GM18511 (cell line): ENCODE measurements around the gene FERMT2.
"Not testable (repeated sequence)": the region's sequence is repeated elsewhere in the genome, so short reads cannot be mapped to it uniquely, and the experiment has no call there.

ENCODE experiments used
- ATAC-seq: cut with Tn5 transposase; IDR thresholded peaks from one replicate; pipeline ENCODE4 v1.9.1; 2021; ENCODE audit warnings: mild to moderate bottlenecking, moderate library complexity; ENCODE audit not compliant: unreplicated experiment

The FERMT2 gene

DNA sequence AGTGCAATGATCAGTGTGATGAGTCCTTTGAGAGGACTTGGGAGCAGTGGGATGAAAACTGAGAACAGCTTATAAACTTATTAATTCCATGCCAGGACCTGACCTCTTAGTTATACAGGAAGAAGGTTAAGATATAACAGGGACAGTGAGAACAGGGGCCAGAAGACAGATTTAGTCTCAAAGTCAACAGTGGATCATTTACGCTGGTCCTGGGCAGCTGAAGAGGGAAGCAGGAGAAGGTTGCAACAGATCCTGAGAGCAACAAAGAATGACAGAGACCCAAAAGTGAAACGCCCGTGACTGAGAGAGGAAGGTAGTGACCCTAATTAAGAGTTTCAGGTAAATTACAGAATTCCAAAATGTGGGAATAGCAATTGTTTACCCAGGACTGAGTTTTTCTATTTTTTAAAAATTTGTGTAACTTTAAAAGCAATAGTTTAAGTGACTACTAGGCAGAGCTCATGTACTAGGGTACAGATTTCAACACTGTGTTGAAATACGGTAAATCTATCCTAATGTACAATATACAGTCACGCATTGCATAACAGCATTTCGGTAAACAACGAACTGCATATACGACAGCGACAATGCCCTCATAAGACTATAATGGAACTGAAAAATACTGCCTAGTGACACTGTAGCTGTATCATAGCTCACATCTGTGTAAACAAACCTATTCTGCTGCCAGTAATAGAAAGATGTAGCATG is 81.8 kb downstream of the FERMT2 start:
- no peak for ATAC-seq

- not testable (repeated sequence) for ATAC-seq
Measured at GRCh38 chr14:52864893-52865292, 86.0 kb downstream of the FERMT2 start.

- ATAC-seq, result no peak
Measured at GRCh38 chr14:52863334-52863700, 87.5 kb downstream of the FERMT2 start.

GRCh38 chr14:52862632-52863333 is 88.1 kb downstream of the FERMT2 start:
- ATAC-seq, result no peak

- no peak for ATAC-seq
Measured at GRCh38 chr14:52861403-52861802, 89.4 kb downstream of the FERMT2 start.

DNA sequence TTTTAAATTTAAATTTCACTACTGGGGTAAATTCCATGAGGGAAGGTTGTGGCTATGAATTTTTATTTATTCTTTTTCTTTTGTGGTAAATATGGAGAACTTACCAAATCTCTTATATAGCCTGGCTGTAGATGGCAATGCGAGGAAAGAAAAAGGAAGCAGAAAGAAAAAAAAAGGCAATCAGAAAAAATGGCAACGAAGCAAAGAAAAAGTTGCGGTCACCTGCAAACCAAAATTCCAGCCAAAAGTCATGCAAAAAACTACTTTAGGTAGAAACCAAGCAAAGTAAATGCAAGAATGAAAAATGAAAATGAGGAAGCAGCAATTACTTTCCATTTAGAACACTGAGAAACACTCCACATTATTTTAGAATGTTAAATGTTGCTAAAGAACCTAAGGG is 89.9 kb downstream of the FERMT2 start:
- ATAC-seq, result no peak

- ATAC-seq, result no peak
Measured at GRCh38 chr14:52860209-52860608, 90.6 kb downstream of the FERMT2 start.

DNA sequence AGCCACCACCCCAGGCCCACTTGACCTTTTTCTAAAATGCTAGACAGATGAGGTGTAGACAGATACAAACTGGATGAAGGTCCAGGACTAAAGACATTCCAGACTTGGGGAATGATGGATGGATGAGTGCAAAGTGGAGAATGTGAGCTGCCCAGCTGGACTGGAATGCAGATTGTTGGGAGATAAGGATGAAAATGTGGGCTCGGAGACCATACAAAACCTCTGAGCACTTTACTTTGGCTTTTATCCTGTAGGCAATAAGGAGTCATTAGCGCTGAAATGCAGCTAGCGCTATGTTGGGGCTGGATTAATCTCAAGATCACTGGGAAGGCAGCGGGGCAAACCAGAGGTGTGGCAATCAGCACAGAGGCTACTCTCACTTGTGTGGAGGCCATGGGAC is 94.7 kb downstream of the FERMT2 start:
- ATAC-seq, result no peak

DNA sequence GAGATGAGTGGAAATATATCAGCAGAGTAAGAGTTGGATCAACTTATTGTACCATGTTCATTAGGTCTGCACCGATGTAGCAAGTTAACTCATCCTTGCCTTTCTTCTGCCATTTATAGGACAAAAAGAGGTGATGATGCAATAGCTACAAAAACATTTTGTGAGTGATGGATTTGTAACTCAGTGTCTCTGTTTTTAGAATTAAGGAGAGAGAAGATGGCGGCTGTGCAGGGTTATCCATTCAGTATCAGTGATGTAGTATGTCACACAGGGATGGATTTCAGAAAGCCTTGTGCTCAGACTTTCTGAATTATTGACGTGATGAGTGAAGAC is 97.4 kb downstream of the FERMT2 start:
- ATAC-seq, result no peak

- no peak for ATAC-seq
Measured at GRCh38 chr14:52852810-52853521, 97.9 kb downstream of the FERMT2 start.

- no peak for ATAC-seq
Measured at GRCh38 chr14:52850451-52850909, 100.4 kb downstream of the FERMT2 start.

GRCh38 chr14:52848626-52849025 is 102.2 kb downstream of the FERMT2 start:
- no peak for ATAC-seq

DNA sequence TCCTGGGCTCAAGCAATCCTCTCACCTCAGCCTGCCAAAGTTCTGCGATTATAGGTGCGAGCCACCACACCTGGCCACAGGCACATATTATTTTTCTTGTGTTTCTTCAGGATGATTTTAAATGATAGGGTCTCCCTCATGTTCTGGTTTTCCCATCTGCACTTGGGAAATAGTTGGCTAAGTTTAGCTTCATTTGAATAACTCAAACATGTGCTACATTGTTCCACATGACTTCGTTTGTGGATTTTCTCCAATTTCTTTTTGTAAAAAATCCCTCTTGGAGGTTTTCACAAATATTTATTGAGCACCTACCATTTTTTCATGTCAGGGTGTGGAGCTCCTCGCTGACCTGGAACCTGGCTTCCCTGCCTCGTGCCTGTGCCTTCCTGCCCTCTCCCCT is 104.3 kb downstream of the FERMT2 start:
- no peak for ATAC-seq

- no peak for ATAC-seq
Measured at GRCh38 chr14:52845081-52845480, 105.8 kb downstream of the FERMT2 start.

DNA sequence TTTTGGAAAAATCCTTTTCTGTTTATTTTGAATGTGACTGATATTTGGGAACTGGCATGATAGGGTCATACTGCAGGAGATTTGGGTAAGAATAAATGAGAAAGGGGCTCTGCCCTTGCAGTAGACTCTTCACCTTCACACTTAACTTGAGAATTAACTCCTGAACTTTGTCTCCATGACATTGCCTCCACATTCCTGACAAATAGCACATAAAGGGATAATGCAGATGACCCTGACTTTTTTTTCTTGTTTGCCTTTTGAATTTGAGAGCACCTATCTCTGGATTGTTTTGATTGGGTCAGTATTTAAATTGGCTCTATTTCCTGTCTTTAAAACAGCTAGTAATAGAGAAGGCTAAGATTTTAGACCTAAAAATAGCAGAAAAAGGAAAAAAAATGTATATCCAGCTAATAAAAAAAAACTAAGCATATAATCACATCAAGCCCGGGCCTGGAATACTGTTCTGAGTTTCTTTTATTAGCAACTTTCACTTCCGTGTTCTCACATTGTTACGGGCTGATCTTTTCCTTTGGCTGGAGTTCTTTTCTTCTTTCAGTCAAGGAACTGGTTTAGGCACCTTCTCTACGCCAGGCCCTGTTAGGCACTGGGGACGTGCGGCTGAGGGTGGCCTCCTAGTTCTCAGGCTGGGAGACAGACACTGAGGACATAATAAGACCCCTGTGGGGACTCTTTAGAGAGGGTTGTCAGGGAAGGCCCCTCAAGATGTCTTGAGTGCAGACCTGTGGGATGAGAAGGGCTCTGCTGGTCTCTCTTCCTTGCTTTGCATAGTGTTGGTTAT is 106.4 kb downstream of the FERMT2 start:
- no peak for ATAC-seq

DNA sequence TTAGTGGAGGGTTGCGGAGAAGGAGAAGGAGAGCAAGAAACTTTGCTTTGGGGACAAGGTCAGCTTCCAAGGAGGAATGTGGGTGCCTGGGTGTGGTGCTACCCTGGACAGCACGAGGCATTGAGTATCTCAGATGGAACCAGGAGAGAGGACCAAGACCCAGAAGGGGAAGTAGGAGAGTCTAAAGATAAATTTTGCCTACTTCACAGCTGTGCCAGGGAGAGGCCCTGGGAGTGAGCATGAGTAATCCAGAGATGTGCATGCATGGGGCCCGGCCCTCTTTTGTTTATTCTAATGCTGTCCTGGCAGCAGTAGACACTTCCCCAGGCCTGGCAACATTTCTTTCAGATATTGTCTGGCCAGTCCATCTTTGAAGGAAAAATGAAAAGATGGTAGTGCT is 110.0 kb downstream of the FERMT2 start:
- ATAC-seq, result no peak

DNA sequence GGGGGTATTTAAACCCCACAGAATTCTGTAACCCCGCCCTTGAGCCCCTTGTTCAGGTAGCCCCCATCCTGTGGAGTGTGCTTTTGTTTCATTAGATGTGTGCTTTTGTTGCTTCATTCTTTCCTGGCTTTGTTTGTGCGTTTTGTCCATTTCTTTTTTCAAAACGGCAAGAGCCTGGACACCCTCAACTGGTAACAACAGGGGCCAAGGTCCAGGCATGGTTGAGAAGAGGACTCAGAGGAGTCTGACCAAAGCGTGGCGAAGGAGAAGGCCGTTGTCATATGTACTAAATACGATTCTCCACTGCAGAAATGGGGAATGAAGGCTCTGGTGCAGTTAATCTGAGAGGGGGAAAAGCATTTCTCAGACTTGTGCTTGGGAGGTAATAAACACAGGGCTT is 113.4 kb downstream of the FERMT2 start:
- no peak for ATAC-seq

DNA sequence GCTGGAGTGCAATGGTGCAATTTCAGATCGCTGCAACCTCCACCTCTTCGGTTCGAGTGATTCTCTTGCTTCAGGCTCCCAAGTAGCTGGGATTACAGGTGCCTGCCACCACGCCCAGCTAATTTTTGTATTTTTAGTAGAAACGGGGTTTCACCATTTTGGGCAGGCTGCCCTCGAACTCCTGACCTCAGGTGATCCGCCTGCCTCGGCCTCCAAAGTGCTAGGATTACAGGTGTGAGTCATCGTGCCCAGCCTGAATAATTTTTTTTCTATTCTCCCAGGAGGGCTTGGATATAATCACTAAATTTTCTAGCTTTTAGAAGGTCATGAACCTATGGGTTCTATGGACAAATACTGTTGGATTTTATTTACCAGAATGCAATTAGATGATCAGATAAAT is 114.8 kb downstream of the FERMT2 start:
- no peak for ATAC-seq

- no peak for ATAC-seq
Measured at GRCh38 chr14:52835122-52835903, 115.5 kb downstream of the FERMT2 start.

DNA sequence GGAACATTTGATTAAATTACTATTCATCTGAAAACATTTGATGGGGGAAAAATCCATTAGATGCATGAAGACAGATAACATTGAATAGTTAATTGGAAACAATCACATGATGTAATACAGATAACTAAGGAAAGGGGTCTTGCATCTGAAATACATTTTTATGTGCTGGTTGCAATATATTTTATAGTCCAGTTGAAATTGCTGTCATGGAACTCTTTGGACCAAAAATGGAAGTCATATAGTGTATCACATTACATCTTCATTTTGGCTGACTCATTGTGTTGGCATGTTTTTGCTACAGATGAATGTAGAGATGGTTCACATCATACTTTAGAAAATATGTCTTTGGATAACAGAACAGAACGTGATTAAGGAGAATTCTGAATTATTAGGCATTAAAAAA is 116.4 kb downstream of the FERMT2 start:
- no peak for ATAC-seq

DNA sequence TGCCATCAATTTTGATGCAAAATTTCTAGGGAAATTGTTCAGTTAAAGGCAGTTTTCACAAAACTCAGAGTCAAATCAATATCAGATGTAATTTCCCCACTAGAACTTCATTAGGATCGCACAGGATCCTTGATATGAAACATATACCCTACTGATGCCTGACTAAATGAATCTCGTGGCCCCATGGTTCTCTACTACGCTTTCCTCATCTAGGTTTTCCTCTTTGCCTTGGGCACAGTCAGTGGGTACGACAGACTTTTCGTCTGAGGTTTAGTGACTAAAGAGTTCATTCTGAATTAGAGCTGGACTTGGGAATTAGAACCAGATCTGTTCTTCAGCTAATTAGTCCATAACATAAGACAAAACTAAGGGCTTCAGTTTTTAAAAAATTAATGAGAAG is 117.0 kb downstream of the FERMT2 start:
- no peak for ATAC-seq
